ENCODE measurements around the gene GPRIN1.
"Not testable (repeated sequence)": the region's sequence is repeated elsewhere in the genome, so short reads cannot be mapped to it uniquely, and the experiment has no call there.

GPRIN1 gene

DNA sequence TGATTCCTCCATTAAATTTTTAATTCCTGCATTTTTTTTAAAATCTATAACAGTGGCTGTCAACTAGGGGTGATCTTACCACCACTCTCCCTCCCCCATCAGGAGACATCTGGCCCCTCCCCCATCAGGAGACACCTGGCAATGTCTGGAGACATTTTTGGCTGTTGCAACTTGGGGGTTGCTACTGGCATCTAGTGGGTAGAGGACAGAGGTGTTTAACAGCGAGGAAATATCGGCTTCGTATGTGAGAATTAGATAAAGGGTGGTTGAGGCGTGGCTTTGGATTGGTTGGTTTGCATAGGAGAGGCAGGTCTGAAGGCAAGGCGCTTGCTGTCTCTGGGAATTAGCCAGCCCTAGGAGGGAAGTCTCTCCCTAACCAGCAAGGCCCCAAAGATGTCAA, 50.3 kb downstream of the GPRIN1 start:
- TF ChIP-seq SUZ12 (IDR thresholded peaks at IDR 0.05) (no peak), NFRKB (IDR thresholded peaks at IDR 0.05) (no peak), HDGF (IDR thresholded peaks at IDR 0.05; ENCODE audit: borderline replicate concordance) (no peak), FOXM1 (IDR thresholded peaks at IDR 0.05; ENCODE audit: borderline replicate concordance) (no peak), LEF1 (IDR thresholded peaks at IDR 0.05; ENCODE audit: borderline replicate concordance) (no peak), CTBP1 (IDR thresholded peaks at IDR 0.05; ENCODE audit: borderline replicate concordance) (no peak), SP1 (IDR thresholded peaks at IDR 0.05) (no peak), PKNOX1 (IDR thresholded peaks at IDR 0.05) (no peak), TARDBP (IDR thresholded peaks at IDR 0.05) (no peak), FOXA1 (IDR thresholded peaks at IDR 0.05) (no peak), L3MBTL2 (conservative IDR thresholded peaks at IDR 0.05) (no peak), FOXK2 (IDR thresholded peaks at IDR 0.05) (no peak)
- ChIA-PET CTCF (no interaction called here), POLR2A (interaction anchor here (1.9 kb wide), 1 partner anchor 16 kb away, joined by 5 read pairs; no protein-coding TSS in a partner anchor)
- DNase-seq (ENCODE audit: extremely low spot score) = no peak

DNA sequence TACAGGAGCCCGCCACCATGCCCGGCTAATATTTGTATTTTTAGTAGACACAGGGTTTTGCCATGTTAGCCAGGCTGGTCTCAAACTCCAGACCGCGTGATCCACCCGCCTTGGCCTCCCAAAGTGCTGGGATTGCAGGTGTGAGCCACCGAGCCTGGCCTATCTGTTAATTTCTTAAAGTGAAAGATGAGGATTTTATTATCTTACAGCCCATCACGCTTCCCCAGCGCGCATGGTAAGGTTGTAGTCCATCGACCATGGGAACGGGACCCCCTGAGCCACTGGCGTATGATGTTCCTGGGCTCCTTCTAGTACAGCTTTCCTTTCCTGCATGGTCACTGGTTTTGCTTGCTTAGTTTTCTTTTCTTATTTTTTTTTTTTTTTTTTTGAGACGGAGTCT, 52.1 kb downstream of the GPRIN1 start:
- no peak for DNase-seq (ENCODE audit: extremely low spot score)
- CTCF ChIA-PET = no interaction called here
- no peak for TF ChIP-seq FOXM1 (IDR thresholded peaks at IDR 0.05; ENCODE audit: borderline replicate concordance)
- TF ChIP-seq L3MBTL2 (conservative IDR thresholded peaks at IDR 0.05) = no peak
- TF ChIP-seq SUZ12 (IDR thresholded peaks at IDR 0.05) = no peak
- no peak for TF ChIP-seq LEF1 (IDR thresholded peaks at IDR 0.05; ENCODE audit: borderline replicate concordance)
- TF ChIP-seq ELF4 (IDR thresholded peaks at IDR 0.05) = no peak
- POLR2A ChIA-PET = interaction anchor here (1.0 kb wide), 1 partner anchor 15 kb away, joined by 3 read pairs; no protein-coding TSS in a partner anchor

- DNase-seq (ENCODE audit: extremely low spot score) = no peak
- POLR2A ChIA-PET = interaction anchor here (0.8 to 1.5 kb wide), 3 partner anchors 9 to 16 kb away, joined by 3 to 6 read pairs (median 4); partner anchors contain the start of gene RNF44
- TF ChIP-seq TARDBP (IDR thresholded peaks at IDR 0.05) = no peak
- TF ChIP-seq SUZ12 (IDR thresholded peaks at IDR 0.05) = no peak
- no peak for TF ChIP-seq LEF1 (IDR thresholded peaks at IDR 0.05; ENCODE audit: borderline replicate concordance)
- TF ChIP-seq FOXA1 (IDR thresholded peaks at IDR 0.05) = no peak
- no peak for TF ChIP-seq ARNT (IDR thresholded peaks at IDR 0.05)
- no peak for TF ChIP-seq FOXM1 (IDR thresholded peaks at IDR 0.05; ENCODE audit: borderline replicate concordance)
- TF ChIP-seq ZNF384 (IDR thresholded peaks at IDR 0.05) = no peak
- no peak for TF ChIP-seq SP1 (IDR thresholded peaks at IDR 0.05)
- no peak for TF ChIP-seq FOXK2 (IDR thresholded peaks at IDR 0.05)
- TF ChIP-seq HDGF (IDR thresholded peaks at IDR 0.05; ENCODE audit: borderline replicate concordance) = no peak
- TF ChIP-seq CTBP1 (IDR thresholded peaks at IDR 0.05; ENCODE audit: borderline replicate concordance) = no peak
- TF ChIP-seq PKNOX1 (IDR thresholded peaks at IDR 0.05) = no peak
- TF ChIP-seq BHLHE40 (IDR thresholded peaks at IDR 0.05; ENCODE audit: borderline replicate concordance) = no peak
- TF ChIP-seq NFRKB (IDR thresholded peaks at IDR 0.05) = no peak
- TF ChIP-seq ELF4 (IDR thresholded peaks at IDR 0.05) = no peak
- TF ChIP-seq L3MBTL2 (conservative IDR thresholded peaks at IDR 0.05) = no peak
- CTCF ChIA-PET = interaction anchor here (0.8 kb wide), 1 partner anchor 25 kb away, joined by 3 read pairs; no protein-coding TSS in a partner anchor
These were observed 56.5 kb downstream of the GPRIN1 start for GRCh38 chr5:176553260-176554085.

DNA sequence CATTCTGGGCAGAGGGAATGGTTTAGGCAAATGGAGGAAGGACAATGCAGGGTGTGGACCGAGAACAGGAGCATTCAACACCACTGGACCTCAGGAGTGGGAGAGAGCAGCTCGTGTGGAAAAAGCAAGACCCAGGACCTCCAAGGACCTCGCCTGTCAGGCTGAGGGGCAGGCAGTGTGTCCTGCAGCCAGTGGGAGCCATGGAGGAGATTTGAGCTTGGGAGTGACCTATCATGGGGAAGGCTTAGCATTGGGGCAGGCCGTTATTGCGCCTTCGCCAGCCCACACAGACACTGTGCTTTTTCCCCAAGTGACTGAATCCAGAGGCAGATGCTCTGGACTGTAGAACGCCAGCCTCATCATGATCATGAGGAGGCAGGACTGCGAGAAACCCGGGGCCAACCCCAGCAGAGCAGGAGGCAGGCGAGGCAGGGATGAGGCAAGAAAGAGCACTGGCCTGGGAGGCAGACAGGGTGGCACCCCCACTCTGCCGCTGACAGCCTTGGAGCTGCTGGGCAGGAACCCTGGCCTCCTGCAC, 57.6 kb downstream of the GPRIN1 start:
- TF ChIP-seq TARDBP (IDR thresholded peaks at IDR 0.05) = no peak
- no peak for TF ChIP-seq PKNOX1 (IDR thresholded peaks at IDR 0.05)
- no peak for TF ChIP-seq HDGF (IDR thresholded peaks at IDR 0.05; ENCODE audit: borderline replicate concordance)
- TF ChIP-seq NFRKB (IDR thresholded peaks at IDR 0.05) = no peak
- no peak for TF ChIP-seq CTBP1 (IDR thresholded peaks at IDR 0.05; ENCODE audit: borderline replicate concordance)
- TF ChIP-seq L3MBTL2 (conservative IDR thresholded peaks at IDR 0.05) = no peak
- no peak for TF ChIP-seq LEF1 (IDR thresholded peaks at IDR 0.05; ENCODE audit: borderline replicate concordance)
- TF ChIP-seq FOXA1 (IDR thresholded peaks at IDR 0.05) = no peak
- no peak for TF ChIP-seq BHLHE40 (IDR thresholded peaks at IDR 0.05; ENCODE audit: borderline replicate concordance)
- no peak for TF ChIP-seq SP1 (IDR thresholded peaks at IDR 0.05)
- no peak for TF ChIP-seq ZNF384 (IDR thresholded peaks at IDR 0.05)
- no peak for DNase-seq (ENCODE audit: extremely low spot score)
- POLR2A ChIA-PET = interaction anchor here (0.6 to 0.8 kb wide), 2 partner anchors 10 to 104 kb away, joined by 3 read pairs; partner anchors contain the start of gene FAF2
- CTCF ChIA-PET = interaction anchor here (0.8 to 0.9 kb wide), 2 partner anchors 8 to 26 kb away, joined by 3 to 4 read pairs; no protein-coding TSS in a partner anchor

DNA sequence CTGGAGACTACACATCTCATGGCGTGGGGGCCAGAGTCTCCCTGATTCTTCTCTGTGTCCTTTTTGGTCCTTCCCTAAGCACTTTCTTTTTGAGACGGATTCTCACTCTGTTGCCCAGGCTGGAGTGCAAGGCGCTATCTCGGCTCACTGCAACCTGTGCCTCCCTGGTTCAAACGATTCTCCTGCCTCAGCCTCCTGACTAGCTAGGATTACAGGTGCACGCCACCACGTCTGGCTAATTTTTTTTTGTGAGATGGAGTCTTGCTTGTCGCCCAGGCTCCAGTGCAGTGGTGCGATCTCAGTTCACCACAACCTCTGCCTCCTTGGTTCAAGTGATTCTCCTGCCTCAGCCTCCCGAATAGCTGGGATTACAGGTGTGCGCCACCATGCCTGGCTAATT, 59.0 kb downstream of the GPRIN1 start:
- CTCF ChIA-PET = not testable (repeated sequence)

More for the DNA sequence above, 59.0 kb downstream of the GPRIN1 start:
- POLR2A ChIA-PET = interaction anchor here (1.0 kb wide), 1 partner anchor 13 kb away, joined by 3 read pairs; no protein-coding TSS in a partner anchor
- not testable (repeated sequence) for DNase-seq (ENCODE audit: extremely low spot score)

Data from HEK293T (cell line).